ENCODE measurements around the gene DUSP16.

DNA sequence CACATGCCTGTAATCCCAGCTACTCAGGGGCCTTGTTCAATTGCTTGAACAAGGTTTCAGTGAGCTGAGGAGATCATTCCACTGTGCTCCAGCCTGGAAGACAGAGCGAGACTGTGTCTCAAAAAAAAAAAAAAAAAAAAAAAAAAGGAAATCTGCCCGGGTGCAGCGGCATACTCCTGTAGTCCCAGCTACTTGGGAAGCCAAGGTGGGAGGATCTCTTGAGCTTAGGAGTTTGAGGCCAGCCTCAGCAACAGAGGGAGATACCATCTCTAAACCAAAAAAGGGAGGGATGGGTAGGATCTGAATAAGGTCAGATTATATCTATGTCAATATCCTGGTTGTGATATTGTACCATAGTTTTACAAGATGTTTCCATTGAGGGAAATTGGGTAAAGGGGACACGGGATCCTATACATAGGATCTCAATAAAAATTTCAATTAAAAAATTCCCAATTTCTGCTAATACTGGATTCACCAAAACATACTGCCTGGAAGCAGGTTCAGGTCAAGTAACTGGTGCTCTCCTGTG lies 129.4 kb downstream of the DUSP16 start:
- no peak for TF ChIP-seq EZH2 (IDR thresholded peaks at IDR 0.05; ENCODE audit: borderline replicate concordance, insufficient read depth, low read length, poor library complexity, severe bottlenecking)
- TF ChIP-seq, protein P1, sequence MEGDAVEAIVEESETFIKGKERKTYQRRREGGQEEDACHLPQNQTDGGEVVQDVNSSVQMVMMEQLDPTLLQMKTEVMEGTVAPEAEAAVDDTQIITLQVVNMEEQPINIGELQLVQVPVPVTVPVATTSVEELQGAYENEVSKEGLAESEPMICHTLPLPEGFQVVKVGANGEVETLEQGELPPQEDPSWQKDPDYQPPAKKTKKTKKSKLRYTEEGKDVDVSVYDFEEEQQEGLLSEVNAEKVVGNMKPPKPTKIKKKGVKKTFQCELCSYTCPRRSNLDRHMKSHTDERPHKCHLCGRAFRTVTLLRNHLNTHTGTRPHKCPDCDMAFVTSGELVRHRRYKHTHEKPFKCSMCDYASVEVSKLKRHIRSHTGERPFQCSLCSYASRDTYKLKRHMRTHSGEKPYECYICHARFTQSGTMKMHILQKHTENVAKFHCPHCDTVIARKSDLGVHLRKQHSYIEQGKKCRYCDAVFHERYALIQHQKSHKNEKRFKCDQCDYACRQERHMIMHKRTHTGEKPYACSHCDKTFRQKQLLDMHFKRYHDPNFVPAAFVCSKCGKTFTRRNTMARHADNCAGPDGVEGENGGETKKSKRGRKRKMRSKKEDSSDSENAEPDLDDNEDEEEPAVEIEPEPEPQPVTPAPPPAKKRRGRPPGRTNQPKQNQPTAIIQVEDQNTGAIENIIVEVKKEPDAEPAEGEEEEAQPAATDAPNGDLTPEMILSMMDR (IDR thresholded peaks at IDR 0.05; ENCODE audit: poor library complexity, severe bottlenecking), result no peak
- no peak for TF ChIP-seq POLR2AphosphoS5 (IDR thresholded peaks at IDR 0.05)
- no peak for TF ChIP-seq RAD21 (conservative IDR thresholded peaks at IDR 0.05)
- no peak for TF ChIP-seq TAF1 (IDR thresholded peaks at IDR 0.05; ENCODE audit: low read depth)

All from neural cell (in vitro differentiated cells).